OCI-LY7 (cell line): Measurements from ENCODE around the gene SMG1.
"Not testable (repeated sequence)": the region's sequence is repeated elsewhere in the genome, so short reads cannot be mapped to it uniquely, and the experiment has no call there.

Source experiments
- CTCF ChIP-seq: fragments of 200-600 bp; sonication (generic); conservative IDR thresholded peaks from 2 replicates; pipeline ENCODE4 v1.5.1; 2014; ENCODE audit warnings: mild to moderate bottlenecking, antibody characterized with exemption, low read length, moderate library complexity, mixed read lengths
- EZH2phosphoT487 ChIP-seq: fragments of 200-600 bp; sonication (generic); IDR thresholded peaks from 2 replicates; pipeline ENCODE4 v1.6.1; 2018; ENCODE audit warnings: low read depth, borderline replicate concordance, mild to moderate bottlenecking, mixed run types, antibody characterized with exemption, low read length, moderate library complexity, mixed read lengths

DNA sequence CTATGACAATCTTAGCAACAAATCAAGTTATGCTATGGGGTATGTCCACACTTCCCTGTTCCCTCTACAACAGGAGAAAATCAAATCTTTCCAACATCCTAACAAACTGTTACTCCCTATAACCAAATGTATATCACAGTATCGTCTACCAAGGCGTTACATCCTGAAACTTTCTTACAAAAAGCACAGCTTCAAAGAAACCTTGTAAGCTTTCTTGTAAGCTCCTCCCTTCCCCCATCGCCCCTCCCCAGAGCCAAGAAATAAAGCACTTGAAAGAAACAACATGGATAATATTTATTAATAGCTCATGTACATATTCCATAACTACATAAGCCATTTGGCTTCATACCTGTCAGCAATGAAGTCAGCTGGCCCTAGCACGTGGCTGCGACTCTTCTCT lies 2.3 kb downstream of the SMG1 start:
- not testable (repeated sequence) for TF ChIP-seq CTCF, EZH2phosphoT487
